NCI-H1436 (cell line): ENCODE results near the gene KIF5A.
"Not testable (repeated sequence)": the region's sequence is repeated elsewhere in the genome, so short reads cannot be mapped to it uniquely, and the experiment has no call there.

Source experiments
- DNase-seq: peaks from one replicate; lab custom pipeline; 2025; lab: John Stamatoyannopoulos, UW

Gene KIF5A

DNA sequence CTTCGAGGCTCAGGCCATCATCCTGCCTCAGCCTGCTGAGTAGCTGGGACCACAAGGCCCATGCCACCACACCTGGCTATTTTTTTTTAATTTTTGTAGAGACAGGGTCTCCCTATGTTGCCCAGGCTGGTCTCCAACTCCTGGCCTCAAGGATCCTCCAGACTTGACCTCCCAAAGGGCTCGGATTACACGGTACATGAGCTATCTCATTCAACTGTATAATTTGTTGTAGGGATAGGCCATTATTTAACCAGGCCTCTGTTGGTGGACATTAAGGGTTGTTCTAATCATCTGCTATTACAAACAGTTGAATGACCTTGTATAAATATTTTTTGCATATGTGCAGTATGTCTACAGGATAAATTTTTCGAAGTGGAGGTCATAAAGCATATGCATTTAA lies 9.0 kb downstream of the KIF5A start:
- no peak for DNase-seq

DNA sequence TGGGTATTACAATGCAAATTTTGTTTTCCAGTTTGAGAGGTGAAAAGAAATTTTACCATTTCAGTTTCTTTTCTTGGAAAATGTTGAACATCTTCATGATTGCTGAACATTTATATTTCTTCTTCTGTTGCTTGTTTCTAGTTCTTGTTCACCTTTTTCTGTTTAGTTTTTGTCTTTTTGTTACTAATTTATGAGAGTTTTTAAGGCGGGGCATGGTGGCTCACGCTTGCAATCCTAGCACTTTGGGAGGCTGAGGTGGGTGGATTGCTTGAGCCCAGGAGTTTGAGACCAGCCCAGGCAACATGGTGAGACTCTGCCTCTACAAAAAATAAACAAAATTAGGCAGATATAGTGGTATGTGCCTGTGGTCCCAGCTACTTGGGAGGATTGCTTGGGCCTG lies 10.7 kb downstream of the KIF5A start:
- DNase-seq, result no peak

- not testable (repeated sequence) for DNase-seq
Measured at GRCh38 chr12:57561117-57561516, 11.3 kb downstream of the KIF5A start.

- DNase-seq, result no peak
Measured at GRCh38 chr12:57563358-57563757, 13.5 kb downstream of the KIF5A start.

DNA sequence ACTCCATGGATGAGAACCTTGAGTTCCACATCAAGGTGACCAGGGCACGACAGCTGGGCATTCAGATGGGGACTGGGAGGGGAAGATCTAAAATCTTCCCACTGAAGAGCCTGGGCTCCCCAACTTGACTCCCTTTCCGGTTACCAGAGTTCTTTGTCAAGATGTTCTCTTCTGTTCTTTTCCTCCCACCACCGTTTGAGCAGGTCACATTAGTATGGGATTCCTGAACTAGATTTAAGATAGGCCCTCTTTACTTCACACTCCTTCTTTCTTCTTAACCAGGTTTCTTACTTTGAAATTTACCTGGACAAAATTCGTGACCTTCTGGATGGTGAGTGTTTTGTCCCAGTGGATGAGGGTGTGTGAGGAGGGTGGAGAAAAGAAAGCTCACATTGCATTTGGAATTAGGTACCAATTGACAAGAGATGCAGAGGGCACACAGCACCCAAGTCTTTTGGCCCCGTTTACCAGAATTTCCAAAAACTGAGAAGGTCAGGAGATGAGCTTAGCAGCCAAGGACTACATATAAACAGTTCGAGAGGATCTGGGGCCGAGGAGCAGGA lies 14.4 kb downstream of the KIF5A start:
- DNase-seq, result no peak

DNA sequence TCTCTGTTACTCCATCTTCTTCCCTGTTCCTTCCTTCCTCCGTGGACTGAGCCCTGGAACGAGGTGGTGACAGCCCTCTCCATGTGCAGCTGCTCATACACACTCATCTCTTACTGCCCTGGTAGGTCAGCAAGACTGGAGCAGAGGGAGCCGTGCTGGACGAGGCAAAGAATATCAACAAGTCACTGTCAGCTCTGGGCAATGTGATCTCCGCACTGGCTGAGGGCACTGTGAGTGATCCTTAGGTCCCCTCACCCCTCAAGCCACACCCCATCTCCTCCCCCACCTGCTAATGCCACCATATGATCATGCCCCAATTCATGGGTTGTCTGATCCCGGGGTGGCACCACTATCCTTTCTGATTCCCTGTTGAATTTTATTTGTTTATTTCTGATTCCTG lies 19.0 kb downstream of the KIF5A start:
- no peak for DNase-seq

DNA sequence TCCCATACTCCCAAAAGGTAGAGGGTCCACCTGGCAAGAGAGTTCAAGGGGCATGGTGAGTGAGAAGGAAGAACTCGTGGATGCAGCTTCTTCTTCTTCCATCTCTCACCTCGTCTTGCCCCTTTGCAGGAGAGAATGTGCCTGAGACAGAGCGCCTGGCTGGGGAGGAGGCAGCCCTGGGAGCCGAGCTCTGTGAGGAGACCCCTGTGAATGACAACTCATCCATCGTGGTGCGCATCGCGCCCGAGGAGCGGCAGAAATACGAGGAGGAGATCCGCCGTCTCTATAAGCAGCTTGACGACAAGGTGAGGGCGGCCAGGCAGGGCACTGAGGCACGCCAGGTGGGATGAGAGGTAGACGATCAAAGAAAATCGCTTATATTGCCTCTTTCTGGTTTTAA lies 20.0 kb downstream of the KIF5A start:
- no peak for DNase-seq

GRCh38 chr12:57570438-57570837 lies 20.6 kb downstream of the KIF5A start:
- not testable (repeated sequence) for DNase-seq

DNA sequence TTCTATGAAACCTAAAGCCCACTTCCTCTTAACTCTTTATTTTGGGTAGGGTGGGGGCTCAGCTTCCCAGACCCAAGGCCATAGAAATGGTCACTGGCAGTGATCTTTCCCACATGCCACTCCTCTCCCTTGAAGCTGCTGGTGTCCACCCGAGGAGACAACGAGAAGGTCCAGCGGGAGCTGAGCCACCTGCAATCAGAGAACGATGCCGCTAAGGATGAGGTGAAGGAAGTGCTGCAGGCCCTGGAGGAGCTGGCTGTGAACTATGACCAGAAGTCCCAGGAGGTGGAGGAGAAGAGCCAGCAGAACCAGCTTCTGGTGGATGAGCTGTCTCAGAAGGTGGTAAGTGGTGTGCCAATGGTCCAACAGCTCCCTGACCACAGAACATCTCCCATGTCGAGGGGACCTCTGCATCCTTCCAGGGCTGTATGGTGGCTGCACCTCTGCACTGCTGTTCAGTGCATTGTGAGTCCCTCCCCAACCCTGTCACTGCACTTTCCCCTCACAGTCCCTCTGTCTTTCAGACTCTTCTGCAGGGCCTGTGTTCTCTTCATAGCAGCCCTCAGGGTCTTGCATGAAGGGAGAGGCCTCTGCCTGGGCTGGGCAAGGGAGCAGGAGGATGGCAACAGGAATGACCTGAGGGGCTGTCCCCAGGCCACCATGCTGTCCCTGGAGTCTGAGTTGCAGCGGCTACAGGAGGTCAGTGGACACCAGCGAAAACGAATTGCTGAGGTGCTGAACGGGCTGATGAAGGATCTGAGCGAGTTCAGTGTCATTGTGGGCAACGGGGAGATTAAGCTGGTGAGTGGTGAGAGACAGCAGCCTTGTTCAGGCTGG lies 22.3 kb downstream of the KIF5A start:
- DNase-seq, result no peak

DNA sequence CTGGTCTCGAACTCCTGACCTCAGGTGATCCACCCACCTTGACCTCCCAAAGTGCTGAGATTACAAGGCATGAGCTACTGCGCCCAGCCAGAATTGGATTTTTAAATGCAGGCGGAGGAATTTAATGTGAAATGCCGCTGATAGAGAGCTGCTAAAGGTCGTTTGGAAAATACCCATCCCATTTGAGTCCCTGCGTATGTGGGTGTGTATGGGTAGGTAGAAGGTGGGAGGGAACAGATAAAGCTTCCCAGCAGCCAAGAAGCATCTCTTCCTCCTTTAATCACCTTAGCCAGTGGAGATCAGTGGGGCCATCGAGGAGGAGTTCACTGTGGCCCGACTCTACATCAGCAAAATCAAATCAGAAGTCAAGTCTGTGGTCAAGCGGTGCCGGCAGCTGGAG lies 25.0 kb downstream of the KIF5A start:
- no peak for DNase-seq

- DNase-seq, result no peak
Measured at GRCh38 chr12:57575771-57576612, 26.1 kb downstream of the KIF5A start.

GRCh38 chr12:57576613-57577160 lies 26.8 kb downstream of the KIF5A start:
- no peak for DNase-seq

- DNase-seq, result no peak
Measured at GRCh38 chr12:57577981-57578758, 28.3 kb downstream of the KIF5A start.

DNA sequence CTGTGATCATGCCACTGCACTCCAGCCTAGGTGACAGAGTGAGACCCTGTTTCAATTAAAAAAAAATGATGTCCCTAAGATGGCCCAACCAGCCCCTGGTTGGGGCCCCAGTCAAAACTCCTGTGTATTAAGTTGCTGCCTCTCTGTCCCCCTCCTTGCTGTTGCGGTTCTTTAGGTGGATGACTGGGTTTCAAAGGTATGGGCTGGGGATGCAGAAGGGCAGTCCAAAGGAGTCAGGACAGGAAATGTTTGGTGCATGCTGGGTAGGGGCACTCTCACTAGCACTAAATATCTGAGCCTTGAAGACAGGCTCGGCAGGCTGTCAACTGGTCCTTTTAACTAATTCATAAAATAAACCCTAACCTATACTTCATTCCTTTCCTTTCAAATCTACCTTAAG lies 29.2 kb downstream of the KIF5A start:
- no peak for DNase-seq

DNA sequence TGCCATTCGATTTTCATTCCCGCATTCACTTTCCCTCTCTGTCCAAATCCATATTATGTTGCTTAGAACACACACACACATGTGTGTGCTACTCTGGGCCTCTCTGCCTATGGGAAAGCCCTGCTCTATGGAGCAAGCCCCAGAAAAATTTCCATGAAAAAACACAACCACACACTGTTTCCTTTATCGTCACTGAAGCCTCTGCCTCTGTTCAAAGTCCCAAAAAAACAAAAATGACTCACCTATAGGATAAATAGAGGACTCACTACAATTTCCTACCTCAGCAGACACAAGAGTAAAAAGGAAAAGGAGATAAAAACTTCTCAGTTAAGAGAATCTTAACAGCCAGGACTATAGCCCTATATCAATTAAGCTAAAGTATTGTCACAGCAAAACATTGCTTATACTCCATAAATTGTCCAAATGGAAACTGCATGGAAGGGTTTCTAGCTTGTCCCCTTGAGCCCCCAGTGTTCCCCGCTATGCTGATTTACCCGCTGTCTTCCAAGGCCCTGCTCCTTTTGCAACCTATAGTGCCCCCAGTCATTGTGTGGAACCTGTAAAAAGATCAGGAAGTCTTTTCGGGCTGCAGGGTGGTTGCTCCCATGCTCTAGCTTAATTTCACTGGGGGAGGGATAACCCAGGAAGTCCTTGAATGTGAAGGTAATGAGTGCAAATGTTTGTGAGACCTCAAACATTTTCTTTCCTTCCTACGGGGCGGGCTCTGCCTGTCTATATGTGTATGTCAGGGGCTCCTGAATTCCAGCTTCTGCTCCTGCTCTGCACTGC lies 30.0 kb downstream of the KIF5A start:
- DNase-seq, result no peak

GRCh38 chr12:57580466-57580795 lies 30.6 kb downstream of the KIF5A start:
- no peak for DNase-seq

DNA sequence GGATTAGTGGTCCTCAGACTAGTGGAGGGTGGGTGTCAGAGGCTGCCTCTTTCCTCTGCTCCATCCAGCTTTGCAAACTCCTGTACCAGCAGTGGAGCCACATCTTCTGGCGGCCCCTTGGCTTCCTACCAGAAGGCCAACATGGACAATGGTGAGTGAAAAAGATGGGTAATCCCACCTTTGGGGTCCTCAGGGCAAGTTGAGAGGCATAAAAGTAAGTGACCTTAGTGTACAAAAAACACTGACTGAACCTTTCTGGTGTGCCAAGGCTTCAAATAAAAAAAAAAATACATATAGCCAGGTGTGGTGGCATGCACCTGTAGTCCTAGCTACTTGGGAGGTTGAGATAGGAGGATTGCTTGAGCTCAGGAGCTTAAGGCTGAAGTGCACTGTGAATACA lies 32.0 kb downstream of the KIF5A start:
- DNase-seq, result no peak

DNA sequence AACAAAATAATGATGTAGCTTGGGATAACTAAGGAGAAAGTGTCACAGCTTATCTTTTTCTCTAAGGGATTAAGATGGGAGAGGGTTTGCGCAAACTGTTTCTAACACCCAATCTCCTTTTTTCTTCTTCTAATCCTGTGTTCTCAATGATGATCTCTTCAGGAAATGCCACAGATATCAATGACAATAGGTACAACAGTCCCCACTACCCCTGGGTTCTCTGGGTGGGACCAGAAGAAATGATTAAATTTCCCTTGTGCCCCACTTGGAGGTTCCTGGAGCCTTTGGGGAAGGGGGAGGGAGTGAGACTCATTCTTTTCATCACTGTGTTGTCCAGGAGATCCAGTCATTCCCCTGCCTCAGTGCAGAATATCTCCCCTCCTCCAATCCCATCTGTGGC lies 32.6 kb downstream of the KIF5A start:
- DNase-seq, result no peak

- DNase-seq, result peak; percentile 91
Measured at GRCh38 chr12:57583008-57583831, 33.4 kb downstream of the KIF5A start.

DNA sequence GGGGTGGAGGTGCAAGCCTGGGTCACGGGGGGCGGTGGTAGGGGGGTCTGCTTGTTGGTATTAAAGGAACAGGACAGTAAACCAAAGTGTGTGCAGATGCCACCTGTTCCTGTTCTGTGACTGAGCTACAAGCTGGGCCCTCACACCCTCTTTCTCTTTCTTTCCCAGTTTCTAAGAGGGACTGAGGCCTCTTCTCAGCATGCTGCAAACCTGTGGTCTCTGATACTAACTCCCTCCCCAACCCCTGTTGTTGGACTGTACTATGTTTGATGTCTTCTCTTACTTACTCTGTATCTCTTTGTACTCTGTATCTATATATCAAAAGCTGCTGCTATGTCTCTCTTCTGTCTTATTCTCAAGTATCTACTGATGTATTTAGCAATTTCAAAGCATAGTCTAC lies 34.2 kb downstream of the KIF5A start:
- no peak for DNase-seq
